OCI-LY3 (cell line): ENCODE results near the gene APOBEC3B.
A peak's percentile ranks its signal among the peaks of the same experiment; 100 is the strongest.
"Not testable (repeated sequence)": the region's sequence is repeated elsewhere in the genome, so short reads cannot be mapped to it uniquely, and the experiment has no call there.

ENCODE experiments used
- H2AFZ ChIP-seq: fragments of 200-600, 300-600 bp; shearing (Covaris generic); 2 replicates; pipeline ENCODE4 v1.6.0; 2014; ENCODE audit warnings: antibody characterized with exemption, low read depth, low read length
- H3K27ac ChIP-seq: fragments of 200-600, 300-600 bp; sonication (generic); 2 replicates; pipeline ENCODE4 v1.5.1; 2014; ENCODE audit warnings: mild to moderate bottlenecking, low read length, moderate library complexity, mixed read lengths
- H3K27me3 ChIP-seq: fragments of 200-600, 300-600 bp; sonication (generic); 2 replicates; pipeline ENCODE4 v1.6.1; 2014; ENCODE audit warnings: low read depth, low read length, mixed read lengths
- H3K36me3 ChIP-seq: fragments of 200-600, 300-600 bp; sonication (generic); replicated peaks from 2 replicates; pipeline ENCODE3; 2014; ENCODE audit warnings: low read depth, low read length, mixed read lengths
- H3K4me1 ChIP-seq: fragments of 300-600, 200-600 bp; sonication (generic); 2 replicates; pipeline ENCODE4 v1.6.1; 2014; ENCODE audit warnings: low read length, mixed read lengths
- H3K4me2 ChIP-seq: fragments of 200-600, 300-600 bp; sonication (generic); 2 replicates; pipeline ENCODE4 v1.6.1; 2014; ENCODE audit warnings: low read length, mixed read lengths
- H3K4me3 ChIP-seq: fragments of 300-600, 200-600 bp; sonication (generic); 2 replicates; pipeline ENCODE4 v1.5.1; 2014; ENCODE audit warnings: antibody characterized with exemption, mild to moderate bottlenecking, low read length, moderate library complexity
- H3K79me2 ChIP-seq: fragments of 300-600, 200-600 bp; shearing (Covaris generic); 2 replicates; pipeline ENCODE4 v1.6.1; 2014; ENCODE audit warnings: mild to moderate bottlenecking, low read length, mixed read lengths
- H3K9ac ChIP-seq: fragments of 300-600, 200-600 bp; shearing (Covaris generic); 2 replicates; pipeline ENCODE4 v1.6.0; 2014; ENCODE audit warnings: mild to moderate bottlenecking, low read length, moderate library complexity
- H3K9me3 ChIP-seq: fragments of 200-600, 300-600 bp; shearing (Covaris generic); 2 replicates; pipeline ENCODE4 v1.6.1; 2014; ENCODE audit warnings: low read length, mixed read lengths; ENCODE audit not compliant: insufficient read depth
- H4K20me1 ChIP-seq: fragments of 200-600, 300-600 bp; sonication (generic); 2 replicates; pipeline ENCODE4 v1.6.1; 2016; ENCODE audit warnings: low read length, mixed read lengths; ENCODE audit not compliant: insufficient read depth
- CTCF ChIP-seq: fragments of 200-600, 300-600 bp; sonication (generic); IDR thresholded peaks from 2 replicates; pipeline ENCODE4 v1.5.1; 2014; ENCODE audit warnings: antibody characterized with exemption, low read length, low read depth
- EZH2phosphoT487 ChIP-seq: fragments of 200-600 bp; shearing (Covaris generic); IDR thresholded peaks from 2 replicates; pipeline ENCODE4 v1.6.1; 2018; ENCODE audit warnings: antibody characterized with exemption, mixed run types, low read depth

APOBEC3B gene

GRCh38 chr22:38957046-38957770, 24.9 kb upstream of the APOBEC3B start, which contains the start of gene APOBEC3A:
TSS of gene APOBEC3A (plus strand) at chr22:38957609. CDS start at chr22:38957692, 83 bp downstream.
- H3K4me2 ChIP-seq = no peak within 1 kb of the TSS
- no peaks in the 10 kb centered on the region for H4K20me1 ChIP-seq
- no peaks in the 10 kb centered on the region for H3K9me3 ChIP-seq
- no peak within 1 kb of the TSS for H3K4me3 ChIP-seq
- no peak within 1 kb of the TSS for H3K9ac ChIP-seq
- H2AFZ ChIP-seq = no peak within 1 kb of the TSS
- H3K27ac ChIP-seq = no peak within 1 kb of the TSS
- no peak for TF ChIP-seq CTCF
- TF ChIP-seq EZH2phosphoT487 = no peak
- peaks cover 31% of the 10 kb centered on the region for H3K4me1 ChIP-seq
- H3K36me3 ChIP-seq = no peaks in the 10 kb centered on the region
- H3K27me3 ChIP-seq = no peaks in the 10 kb centered on the region
- no peaks in the 10 kb centered on the region for H3K79me2 ChIP-seq

- no peaks in the 10 kb centered on the region for H3K9me3 ChIP-seq
Measured at GRCh38 chr22:38957808-38958650, 24.1 kb upstream of the APOBEC3B start.

GRCh38 chr22:38958651-38958943, 23.6 kb upstream of the APOBEC3B start:
- not testable (repeated sequence) for H3K36me3 ChIP-seq, H3K4me3 ChIP-seq, H3K9ac ChIP-seq, H3K27me3 ChIP-seq, H4K20me1 ChIP-seq, H3K4me2 ChIP-seq, H3K27ac ChIP-seq, H3K79me2 ChIP-seq, H2AFZ ChIP-seq, H3K9me3 ChIP-seq
- peaks cover 26% of the 10 kb centered on the region for H3K4me1 ChIP-seq

More at GRCh38 chr22:38957808-38958650, 24.1 kb upstream of the APOBEC3B start:
- Histone ChIP-seq H3K4me1 (peaks cover 28% of the 10 kb centered on the region), H3K4me3 (no peak overlapping the region), H3K27me3 (no peaks in the 10 kb centered on the region), H3K36me3 (no peaks in the 10 kb centered on the region), H4K20me1 (no peaks in the 10 kb centered on the region), H3K4me2 (no peak overlapping the region), H3K9ac (no peak overlapping the region), H2AFZ (no peak overlapping the region), H3K27ac (no peak overlapping the region), H3K79me2 (no peaks in the 10 kb centered on the region)
- no peak for TF ChIP-seq CTCF
- TF ChIP-seq EZH2phosphoT487 = no peak

- Histone ChIP-seq H3K36me3 (no peaks in the 10 kb centered on the region), H3K79me2 (no peaks in the 10 kb centered on the region), H3K27ac (no peak overlapping the region), H4K20me1 (no peaks in the 10 kb centered on the region), H3K27me3 (0 out of 2 replicates have a peak, but pooled peaks cover 5% of the 10 kb centered on the region), H2AFZ (no peak overlapping the region), H3K9me3 (no peaks in the 10 kb centered on the region), H3K4me1 (peaks cover 24% of the 10 kb centered on the region), H3K9ac (no peak overlapping the region), H3K4me3 (no peak overlapping the region), H3K4me2 (no peak overlapping the region)
- TF ChIP-seq CTCF (no peak), EZH2phosphoT487 (no peak)
Measured at GRCh38 chr22:38959590-38959989, 22.6 kb upstream of the APOBEC3B start.

- H3K27me3 ChIP-seq, H3K9me3 ChIP-seq, H4K20me1 ChIP-seq, H3K36me3 ChIP-seq, H2AFZ ChIP-seq, H3K4me3 ChIP-seq, H3K4me2 ChIP-seq, H3K9ac ChIP-seq, H3K79me2 ChIP-seq, H3K27ac ChIP-seq: not testable (repeated sequence)
- peaks cover 14% of the 10 kb centered on the region for H3K4me1 ChIP-seq
Measured at GRCh38 chr22:38960673-38961072, 21.5 kb upstream of the APOBEC3B start.

- H3K9ac ChIP-seq, H3K36me3 ChIP-seq, H2AFZ ChIP-seq, H3K4me3 ChIP-seq, H3K27ac ChIP-seq, H4K20me1 ChIP-seq, H3K79me2 ChIP-seq, H3K9me3 ChIP-seq: not testable (repeated sequence)
- peaks cover 23% of the 10 kb centered on the region for H3K4me1 ChIP-seq
- H3K4me2 ChIP-seq = peak overlapping the region; percentile 9; the same call in 1 of the 2 replicates
- 0 out of 2 replicates have a peak, but pooled peaks cover 15% of the 10 kb centered on the region for H3K27me3 ChIP-seq
Measured at GRCh38 chr22:38963291-38963738, 18.8 kb upstream of the APOBEC3B start.
